ENCODE results near the gene IFITM2. TPM values are rescaled to one million over a fixed set of nuclear protein-coding genes. Genes with fewer than 3 reads are reported as not detected.

Gene IFITM2
- total RNA-seq, 1 experiment from 2014 or later: 18.5 TPM

GRCh38 chr11:290621-291231 lies 16.9 kb upstream of the IFITM2 start:
- H3K27ac ChIP-seq (ENCODE audit: low read length): no peak overlapping the region

GRCh38 chr11:291281-292210 lies 16.1 kb upstream of the IFITM2 start:
- no peaks in the 10 kb centered on the region for H3K79me2 ChIP-seq (ENCODE audit: low read length)
- peaks cover 10% of the 10 kb centered on the region for H3K4me1 ChIP-seq (ENCODE audit: low read length)
- no peak overlapping the region for H3K27ac ChIP-seq (ENCODE audit: low read length)
- no peak overlapping the region for H3K9ac ChIP-seq (ENCODE audit: low read length)
- H3K4me2 ChIP-seq (ENCODE audit: low read depth, low read length, poor library complexity, severe bottlenecking): no peak overlapping the region
- no peaks in the 10 kb centered on the region for H3K36me3 ChIP-seq (ENCODE audit: insufficient read depth, low read length)
- no peak overlapping the region for H3K4me3 ChIP-seq (ENCODE audit: low read length)
- no peak for DNase-seq
- H4K20me1 ChIP-seq (ENCODE audit: insufficient read depth, low read depth, low read length): no peaks in the 10 kb centered on the region
- no peaks in the 10 kb centered on the region for H3K9me3 ChIP-seq (ENCODE audit: low read length)
- no peaks in the 10 kb centered on the region for H3K27me3 ChIP-seq (ENCODE audit: low read length)
- no peak overlapping the region for H2AFZ ChIP-seq (ENCODE audit: low read length)
- no peaks in the 10 kb centered on the region for H3K9me2 ChIP-seq (replicated peaks; ENCODE audit: insufficient read depth, low read length)

More at GRCh38 chr11:290621-291231, 16.9 kb upstream of the IFITM2 start:
- Histone ChIP-seq H3K4me3 (ENCODE audit: low read length) (no peak overlapping the region), H3K9me3 (ENCODE audit: low read length) (no peaks in the 10 kb centered on the region), H3K79me2 (ENCODE audit: low read length) (no peaks in the 10 kb centered on the region), H3K27me3 (ENCODE audit: low read length) (no peaks in the 10 kb centered on the region), H3K9ac (ENCODE audit: low read length) (no peak overlapping the region), H3K4me2 (ENCODE audit: low read depth, low read length, poor library complexity, severe bottlenecking) (no peak overlapping the region), H3K4me1 (ENCODE audit: low read length) (peaks cover 10% of the 10 kb centered on the region), H3K36me3 (ENCODE audit: insufficient read depth, low read length) (no peaks in the 10 kb centered on the region), H4K20me1 (ENCODE audit: insufficient read depth, low read depth, low read length) (no peaks in the 10 kb centered on the region), H2AFZ (ENCODE audit: low read length) (no peak overlapping the region), H3K9me2 (replicated peaks; ENCODE audit: insufficient read depth, low read length) (no peaks in the 10 kb centered on the region)
- DNase-seq: no peak

GRCh38 chr11:292211-293121 lies 15.2 kb upstream of the IFITM2 start:
- H3K4me1 ChIP-seq (ENCODE audit: low read length): peaks cover 10% of the 10 kb centered on the region

GRCh38 chr11:293271-293851 lies 14.3 kb upstream of the IFITM2 start:
- Histone ChIP-seq H3K27ac (ENCODE audit: low read length) (no peak overlapping the region), H3K4me1 (ENCODE audit: low read length) (peaks cover 8% of the 10 kb centered on the region), H3K9me2 (replicated peaks; ENCODE audit: insufficient read depth, low read length) (no peaks in the 10 kb centered on the region), H3K36me3 (ENCODE audit: insufficient read depth, low read length) (no peaks in the 10 kb centered on the region), H3K4me3 (ENCODE audit: low read length) (no peak overlapping the region), H3K9me3 (ENCODE audit: low read length) (no peaks in the 10 kb centered on the region), H3K4me2 (ENCODE audit: low read depth, low read length, poor library complexity, severe bottlenecking) (no peak overlapping the region), H3K27me3 (ENCODE audit: low read length) (no peaks in the 10 kb centered on the region), H4K20me1 (ENCODE audit: insufficient read depth, low read depth, low read length) (no peaks in the 10 kb centered on the region), H3K9ac (ENCODE audit: low read length) (no peak overlapping the region), H3K79me2 (ENCODE audit: low read length) (no peaks in the 10 kb centered on the region), H2AFZ (ENCODE audit: low read length) (no peak overlapping the region)
- DNase-seq: no peak

More at GRCh38 chr11:292211-293121, 15.2 kb upstream of the IFITM2 start:
- Histone ChIP-seq H3K4me2 (ENCODE audit: low read depth, low read length, poor library complexity, severe bottlenecking) (no peak overlapping the region), H4K20me1 (ENCODE audit: insufficient read depth, low read depth, low read length) (no peaks in the 10 kb centered on the region), H3K27ac (ENCODE audit: low read length) (no peak overlapping the region), H3K9ac (ENCODE audit: low read length) (no peak overlapping the region), H3K9me3 (ENCODE audit: low read length) (no peaks in the 10 kb centered on the region), H2AFZ (ENCODE audit: low read length) (no peak overlapping the region), H3K36me3 (ENCODE audit: insufficient read depth, low read length) (no peaks in the 10 kb centered on the region), H3K27me3 (ENCODE audit: low read length) (no peaks in the 10 kb centered on the region), H3K9me2 (replicated peaks; ENCODE audit: insufficient read depth, low read length) (no peaks in the 10 kb centered on the region), H3K79me2 (ENCODE audit: low read length) (no peaks in the 10 kb centered on the region), H3K4me3 (ENCODE audit: low read length) (no peak overlapping the region)
- DNase-seq: no peak

GRCh38 chr11:293852-294661 lies 13.6 kb upstream of the IFITM2 start:
- Histone ChIP-seq H3K9ac (ENCODE audit: low read length) (no peak overlapping the region), H3K4me1 (ENCODE audit: low read length) (peaks cover 5% of the 10 kb centered on the region), H4K20me1 (ENCODE audit: insufficient read depth, low read depth, low read length) (no peaks in the 10 kb centered on the region), H3K79me2 (ENCODE audit: low read length) (no peaks in the 10 kb centered on the region), H3K9me2 (replicated peaks; ENCODE audit: insufficient read depth, low read length) (no peaks in the 10 kb centered on the region), H3K4me3 (ENCODE audit: low read length) (no peak overlapping the region), H3K9me3 (ENCODE audit: low read length) (no peaks in the 10 kb centered on the region), H2AFZ (ENCODE audit: low read length) (no peak overlapping the region), H3K27me3 (ENCODE audit: low read length) (no peaks in the 10 kb centered on the region), H3K4me2 (ENCODE audit: low read depth, low read length, poor library complexity, severe bottlenecking) (no peak overlapping the region), H3K27ac (ENCODE audit: low read length) (no peak overlapping the region), H3K36me3 (ENCODE audit: insufficient read depth, low read length) (no peaks in the 10 kb centered on the region)
- no peak for DNase-seq

GRCh38 chr11:294780-295179 lies 12.8 kb upstream of the IFITM2 start:
- Histone ChIP-seq H4K20me1 (ENCODE audit: insufficient read depth, low read depth, low read length) (no peaks in the 10 kb centered on the region), H3K79me2 (ENCODE audit: low read length) (no peaks in the 10 kb centered on the region), H2AFZ (ENCODE audit: low read length) (no peak overlapping the region), H3K9me3 (ENCODE audit: low read length) (no peaks in the 10 kb centered on the region), H3K9ac (ENCODE audit: low read length) (no peak overlapping the region), H3K4me1 (ENCODE audit: low read length) (peaks cover 1% of the 10 kb centered on the region), H3K4me2 (ENCODE audit: low read depth, low read length, poor library complexity, severe bottlenecking) (no peak overlapping the region), H3K9me2 (replicated peaks; ENCODE audit: insufficient read depth, low read length) (no peaks in the 10 kb centered on the region), H3K36me3 (ENCODE audit: insufficient read depth, low read length) (no peaks in the 10 kb centered on the region), H3K4me3 (ENCODE audit: low read length) (no peak overlapping the region), H3K27me3 (ENCODE audit: low read length) (no peaks in the 10 kb centered on the region), H3K27ac (ENCODE audit: low read length) (no peak overlapping the region)
- DNase-seq: no peak

- Histone ChIP-seq H4K20me1 (ENCODE audit: insufficient read depth, low read depth, low read length) (no peaks in the 10 kb centered on the region), H3K9me2 (replicated peaks; ENCODE audit: insufficient read depth, low read length) (no peaks in the 10 kb centered on the region), H3K27me3 (ENCODE audit: low read length) (no peaks in the 10 kb centered on the region), H2AFZ (ENCODE audit: low read length) (no peak overlapping the region), H3K9ac (ENCODE audit: low read length) (no peak overlapping the region), H3K4me1 (ENCODE audit: low read length) (no peaks in the 10 kb centered on the region), H3K4me2 (ENCODE audit: low read depth, low read length, poor library complexity, severe bottlenecking) (no peak overlapping the region), H3K27ac (ENCODE audit: low read length) (no peak overlapping the region), H3K36me3 (ENCODE audit: insufficient read depth, low read length) (no peaks in the 10 kb centered on the region), H3K4me3 (ENCODE audit: low read length) (no peak overlapping the region), H3K79me2 (ENCODE audit: low read length) (no peaks in the 10 kb centered on the region), H3K9me3 (ENCODE audit: low read length) (no peaks in the 10 kb centered on the region)
- DNase-seq: no peak
Measured at GRCh38 chr11:295351-296170, 12.1 kb upstream of the IFITM2 start.
